Hematopoietic multipotent progenitor cell treated with erythropoietin and hydrocortisone succinate and interleukin-3 and kit ligand, for 6 days (in vitro differentiated cells): ENCODE data around the gene FAM168A.

Experiments
- DNase-seq: peaks from one replicate; pipeline ENCODE4 v3.0.0-alpha.2; 2015

Gene FAM168A

GRCh38 chr11:73513707-73514106 is 84.2 kb downstream of the FAM168A start:
- no peak for DNase-seq

- DNase-seq: no peak
These were observed 87.0 kb downstream of the FAM168A start for GRCh38 chr11:73510877-73511276.

- no peak for DNase-seq
These were observed 87.8 kb downstream of the FAM168A start for GRCh38 chr11:73510106-73510505.

- no peak for DNase-seq
These were observed 88.7 kb downstream of the FAM168A start for GRCh38 chr11:73509188-73509587.

GRCh38 chr11:73508243-73509176 is 89.4 kb downstream of the FAM168A start:
- no peak for DNase-seq

- DNase-seq: no peak
These were observed 90.8 kb downstream of the FAM168A start for GRCh38 chr11:73507086-73507485.

- peak; percentile 41 for DNase-seq
These were observed 91.9 kb downstream of the FAM168A start for GRCh38 chr11:73506038-73506437.

- no peak for DNase-seq
These were observed 99.6 kb downstream of the FAM168A start for GRCh38 chr11:73498343-73498742.

- DNase-seq: no peak
These were observed 101.8 kb downstream of the FAM168A start for GRCh38 chr11:73496134-73496533.

- no peak for DNase-seq
These were observed 102.2 kb downstream of the FAM168A start for GRCh38 chr11:73495731-73496130.

- DNase-seq: no peak
These were observed 103.8 kb downstream of the FAM168A start for GRCh38 chr11:73493956-73494598.

GRCh38 chr11:73481626-73482025 is 116.3 kb downstream of the FAM168A start:
- no peak for DNase-seq

- peak; percentile 67 for DNase-seq
These were observed 117.2 kb downstream of the FAM168A start for GRCh38 chr11:73480677-73481076.

- peak; percentile 42 for DNase-seq
These were observed 119.1 kb downstream of the FAM168A start for GRCh38 chr11:73478737-73479347.

GRCh38 chr11:73477518-73477917 is 120.4 kb downstream of the FAM168A start:
- no peak for DNase-seq

- DNase-seq: no peak
These were observed 122.3 kb downstream of the FAM168A start for GRCh38 chr11:73475549-73476095.

GRCh38 chr11:73473252-73473651 is 124.7 kb downstream of the FAM168A start:
- DNase-seq: no peak

- DNase-seq: peak; percentile 51
These were observed 127.8 kb downstream of the FAM168A start for GRCh38 chr11:73470036-73470612.

- peak; percentile 52 for DNase-seq
These were observed 128.5 kb downstream of the FAM168A start for GRCh38 chr11:73469401-73469800.

GRCh38 chr11:73468590-73469161 is 129.2 kb downstream of the FAM168A start:
- DNase-seq: no peak

GRCh38 chr11:73467505-73467904 is 130.4 kb downstream of the FAM168A start:
- DNase-seq: no peak

- DNase-seq: no peak
These were observed 131.3 kb downstream of the FAM168A start for GRCh38 chr11:73466643-73467042.

GRCh38 chr11:73465871-73466270 is 132.0 kb downstream of the FAM168A start:
- DNase-seq: no peak
